ENCODE measurements around the gene ZNF860. TPM values are rescaled to one million over a fixed set of nuclear protein-coding genes. Genes with fewer than 3 reads are reported as not detected.

The ZNF860 gene
- total RNA-seq, 1 donor from 2014 or later: 1.6 TPM

DNA sequence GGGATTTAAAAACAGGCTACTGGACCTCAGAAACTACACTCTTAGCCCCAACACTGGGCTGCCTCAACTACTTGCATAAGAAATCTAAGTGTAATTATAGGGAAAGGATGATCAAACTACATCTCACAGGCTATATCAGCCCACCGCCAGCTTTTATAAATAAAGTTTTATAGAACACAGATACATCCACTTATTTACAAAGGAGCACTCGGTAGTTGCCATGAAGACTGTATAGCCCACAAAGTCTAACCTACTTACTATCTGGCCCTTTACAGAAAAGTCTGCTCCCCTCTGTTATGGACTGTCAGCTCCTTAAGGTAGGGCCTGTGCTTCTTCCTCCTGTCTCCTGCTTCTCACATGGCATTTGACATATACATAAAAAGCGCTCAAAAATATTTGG lies 9.9 kb upstream of the ZNF860 start:
- DNase-seq (no peak), ATAC-seq (no peak)
- Histone ChIP-seq H3K27ac (no peak overlapping the region), H3K27me3 (no peaks in the 10 kb centered on the region), H3K4me3 (no peak overlapping the region), H3K36me3 (no peaks in the 10 kb centered on the region), H3K4me1 (peaks cover 5% of the 10 kb centered on the region), H3K9me3 (no peaks in the 10 kb centered on the region)
- TF ChIP-seq, protein P1, sequence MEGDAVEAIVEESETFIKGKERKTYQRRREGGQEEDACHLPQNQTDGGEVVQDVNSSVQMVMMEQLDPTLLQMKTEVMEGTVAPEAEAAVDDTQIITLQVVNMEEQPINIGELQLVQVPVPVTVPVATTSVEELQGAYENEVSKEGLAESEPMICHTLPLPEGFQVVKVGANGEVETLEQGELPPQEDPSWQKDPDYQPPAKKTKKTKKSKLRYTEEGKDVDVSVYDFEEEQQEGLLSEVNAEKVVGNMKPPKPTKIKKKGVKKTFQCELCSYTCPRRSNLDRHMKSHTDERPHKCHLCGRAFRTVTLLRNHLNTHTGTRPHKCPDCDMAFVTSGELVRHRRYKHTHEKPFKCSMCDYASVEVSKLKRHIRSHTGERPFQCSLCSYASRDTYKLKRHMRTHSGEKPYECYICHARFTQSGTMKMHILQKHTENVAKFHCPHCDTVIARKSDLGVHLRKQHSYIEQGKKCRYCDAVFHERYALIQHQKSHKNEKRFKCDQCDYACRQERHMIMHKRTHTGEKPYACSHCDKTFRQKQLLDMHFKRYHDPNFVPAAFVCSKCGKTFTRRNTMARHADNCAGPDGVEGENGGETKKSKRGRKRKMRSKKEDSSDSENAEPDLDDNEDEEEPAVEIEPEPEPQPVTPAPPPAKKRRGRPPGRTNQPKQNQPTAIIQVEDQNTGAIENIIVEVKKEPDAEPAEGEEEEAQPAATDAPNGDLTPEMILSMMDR (IDR thresholded peaks at IDR 0.05): no peak
- intact Hi-C loops (cut with DNase I): no loop called here

DNA sequence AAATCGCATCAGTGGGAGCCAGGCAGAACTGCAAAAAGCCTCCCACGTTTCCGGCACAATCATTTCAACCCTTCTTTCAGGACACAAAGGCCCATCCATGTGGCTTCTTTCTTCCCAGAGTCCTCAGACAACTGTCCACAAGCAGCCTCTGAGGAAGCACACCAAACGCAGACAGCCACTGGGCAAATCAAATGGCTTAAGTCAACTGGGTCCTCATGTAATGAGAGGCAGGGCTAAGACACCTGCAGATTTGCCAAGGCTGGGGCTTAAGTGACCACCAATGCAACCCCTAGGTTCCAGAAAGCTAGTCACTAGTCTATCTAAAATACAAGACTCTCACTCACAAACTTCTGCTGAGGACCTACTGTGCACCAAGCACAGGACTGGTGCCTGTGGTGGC lies 8.5 kb upstream of the ZNF860 start:
- Histone ChIP-seq H3K27me3 (no peaks in the 10 kb centered on the region), H3K36me3 (no peaks in the 10 kb centered on the region), H3K4me1 (peaks cover 5% of the 10 kb centered on the region), H3K9me3 (no peaks in the 10 kb centered on the region), H3K4me3 (no peak overlapping the region), H3K27ac (no peak overlapping the region)
- intact Hi-C loops (cut with DNase I): no loop called here
- TF ChIP-seq, protein P1 (IDR thresholded peaks at IDR 0.05): no peak
- ATAC-seq: no peak
- no peak for DNase-seq

DNA sequence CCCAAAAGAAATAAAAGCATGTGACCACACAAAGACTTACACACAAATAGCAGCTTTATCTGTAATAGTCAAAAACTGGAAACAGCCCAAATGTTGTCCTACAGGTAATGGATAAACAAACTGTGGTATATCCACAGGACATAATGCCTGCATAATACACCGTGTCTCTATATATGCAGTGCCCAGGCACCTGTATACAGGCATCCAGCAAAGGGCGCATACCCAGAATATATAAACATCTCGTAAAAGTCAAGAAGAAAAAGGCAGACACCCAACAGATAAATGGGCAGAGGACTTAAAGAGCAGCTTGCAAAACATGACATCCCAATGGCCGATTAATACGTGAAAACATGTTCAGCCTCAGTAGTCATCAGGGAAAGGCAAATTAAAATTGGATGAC lies 7.7 kb upstream of the ZNF860 start:
- H3K36me3 ChIP-seq: no peaks in the 10 kb centered on the region
- no peaks in the 10 kb centered on the region for H3K9me3 ChIP-seq
- TF ChIP-seq, protein P1 (IDR thresholded peaks at IDR 0.05): no peak
- H3K27ac ChIP-seq: no peak overlapping the region
- no peaks in the 10 kb centered on the region for H3K27me3 ChIP-seq
- peaks cover 5% of the 10 kb centered on the region for H3K4me1 ChIP-seq
- intact Hi-C loops (cut with DNase I): no loop called here
- ATAC-seq: no peak
- H3K4me3 ChIP-seq: no peak overlapping the region
- DNase-seq: no peak

DNA sequence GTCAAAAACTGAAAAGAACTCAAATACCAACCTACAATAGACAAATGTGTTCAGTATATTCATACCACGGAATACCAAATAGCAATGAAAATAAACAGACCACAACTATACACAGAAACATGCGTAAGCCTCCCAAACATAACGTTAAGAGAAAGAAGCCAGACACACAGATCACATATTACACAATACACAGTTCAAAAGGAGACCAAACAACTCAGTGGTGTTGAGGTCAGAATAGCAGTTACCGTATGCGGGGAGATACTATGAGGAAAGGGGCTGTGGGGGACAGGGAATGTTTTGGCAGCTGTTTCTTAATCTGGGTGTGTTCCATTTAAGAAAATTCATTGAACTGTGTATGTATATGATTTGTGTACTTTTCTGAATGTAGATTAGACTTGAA lies 7.1 kb upstream of the ZNF860 start:
- H3K36me3 ChIP-seq: no peaks in the 10 kb centered on the region
- peaks cover 11% of the 10 kb centered on the region for H3K4me1 ChIP-seq
- H3K27me3 ChIP-seq: no peaks in the 10 kb centered on the region
- no peak overlapping the region for H3K4me3 ChIP-seq
- H3K9me3 ChIP-seq: no peaks in the 10 kb centered on the region
- TF ChIP-seq, protein P1 (IDR thresholded peaks at IDR 0.05): no peak
- no peak for ATAC-seq
- intact Hi-C loops (cut with DNase I): no loop called here
- no peak for DNase-seq
- no peak overlapping the region for H3K27ac ChIP-seq

DNA sequence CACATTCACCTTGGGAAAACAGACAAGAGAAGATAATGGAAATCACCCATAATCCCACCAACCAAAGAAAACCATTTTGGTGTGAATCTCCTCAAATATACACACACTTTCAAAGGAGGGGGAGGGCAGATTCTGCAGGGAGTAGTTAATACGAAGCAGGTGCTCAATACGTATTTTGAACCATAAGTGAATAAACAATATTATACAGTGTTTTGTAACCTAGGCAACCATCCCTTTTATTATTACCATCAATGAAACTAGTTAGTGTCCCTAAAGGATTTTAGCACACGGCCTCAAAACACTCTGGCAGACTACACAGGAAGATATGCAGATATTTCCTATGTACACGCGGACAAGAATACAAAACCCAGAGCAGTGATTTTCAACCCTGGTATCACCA lies 6.6 kb upstream of the ZNF860 start:
- DNase-seq: no peak
- Histone ChIP-seq H3K27ac (no peak overlapping the region), H3K4me3 (no peak overlapping the region), H3K9me3 (no peaks in the 10 kb centered on the region), H3K4me1 (peaks cover 16% of the 10 kb centered on the region), H3K27me3 (no peaks in the 10 kb centered on the region), H3K36me3 (no peaks in the 10 kb centered on the region)
- ATAC-seq: no peak
- intact Hi-C loops (cut with DNase I): no loop called here
- TF ChIP-seq, protein P1 (IDR thresholded peaks at IDR 0.05): no peak

DNA sequence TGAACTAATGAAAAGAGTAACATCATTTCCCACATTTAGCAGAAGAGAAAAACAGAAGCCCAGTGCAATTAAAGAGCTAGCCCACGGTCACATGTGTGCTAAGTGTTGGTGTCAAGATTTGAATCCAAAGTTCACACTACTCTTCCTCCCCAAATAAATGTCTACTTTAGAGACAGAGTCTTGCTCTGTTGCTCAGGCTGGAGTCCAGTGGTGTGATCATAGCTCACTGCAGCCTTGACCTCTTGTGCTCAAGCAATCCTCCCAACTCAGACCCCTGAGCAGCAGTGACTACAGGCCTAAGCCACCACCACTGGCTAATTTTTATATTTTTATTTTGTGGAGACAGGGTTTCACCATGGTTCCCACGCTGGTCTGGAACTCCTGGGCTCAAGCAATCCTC lies 5.2 kb upstream of the ZNF860 start:
- no peak for ATAC-seq
- Histone ChIP-seq H3K4me1 (peaks cover 18% of the 10 kb centered on the region), H3K9me3 (no peaks in the 10 kb centered on the region), H3K4me3 (no peak overlapping the region), H3K27me3 (no peaks in the 10 kb centered on the region), H3K27ac (no peak overlapping the region), H3K36me3 (no peaks in the 10 kb centered on the region)
- TF ChIP-seq, protein P1 (IDR thresholded peaks at IDR 0.05): no peak
- intact Hi-C loops (cut with DNase I): no loop called here
- no peak for DNase-seq
